HepG2 (cell line): Measurements from ENCODE around the gene CHKA. TPM values are rescaled to one million over a fixed set of nuclear protein-coding genes. Genes with fewer than 3 reads are reported as not detected.

Experiments
- CAMTA2 ChIP-seq: sonication (generic); formaldehyde crosslinking; IDR thresholded peaks from 2 replicates; pipeline ENCODE4 v1.4.0; 2020; ENCODE audit warnings: mild to moderate bottlenecking, missing genetic modification reagents, borderline replicate concordance
- CBFB ChIP-seq: sonication (generic); formaldehyde crosslinking; IDR thresholded peaks from 2 replicates; pipeline ENCODE4 v1.4.0; 2020; ENCODE audit warnings: missing genetic modification reagents
- CC2D1A ChIP-seq: sonication (generic); formaldehyde crosslinking; IDR thresholded peaks from 2 replicates; pipeline ENCODE4 v1.8.1; 2023; ENCODE audit warnings: mild to moderate bottlenecking, missing genetic modification reagents
- CHCHD3 ChIP-seq: sonication (generic); formaldehyde crosslinking; IDR thresholded peaks from 2 replicates; pipeline ENCODE4 v1.8.0; 2022; ENCODE audit warnings: mild to moderate bottlenecking, missing genetic modification reagents, moderate library complexity
- EEA1 ChIP-seq: sonication (generic); formaldehyde crosslinking; IDR thresholded peaks from 2 replicates; pipeline ENCODE4 v1.5.1; 2020; ENCODE audit warnings: mild to moderate bottlenecking, missing genetic modification reagents, borderline replicate concordance
- EED ChIP-seq: sonication (generic); formaldehyde crosslinking; IDR thresholded peaks from 2 replicates; pipeline ENCODE4 v1.5.0; 2020; ENCODE audit warnings: mild to moderate bottlenecking, missing genetic modification reagents
- ELK4 ChIP-seq: sonication (generic); formaldehyde crosslinking; IDR thresholded peaks from 2 replicates; pipeline ENCODE4 v1.9.0; 2021; ENCODE audit warnings: missing genetic modification reagents, borderline replicate concordance
- KLF11 ChIP-seq: IDR thresholded peaks from 2 replicates; pipeline ENCODE4 v1.6.1; 2016; ENCODE audit warnings: missing compliant biosample characterization
- LBX2 ChIP-seq: sonication (generic); formaldehyde crosslinking; IDR thresholded peaks from 2 replicates; pipeline ENCODE4 v1.5.0; 2020; ENCODE audit warnings: missing genetic modification reagents, mild to moderate bottlenecking, borderline replicate concordance
- MBD4 ChIP-seq: IDR thresholded peaks from 2 replicates; pipeline ENCODE4 v1.6.1; 2012; ENCODE audit warnings: low read length, inconsistent platforms, borderline replicate concordance
- MIER3 ChIP-seq: IDR thresholded peaks from 2 replicates; pipeline ENCODE4 v1.6.1; 2016; ENCODE audit warnings: missing compliant biosample characterization, borderline replicate concordance
- MXD1 ChIP-seq: sonication (generic); formaldehyde crosslinking; IDR thresholded peaks from 2 replicates; pipeline ENCODE4 v1.4.0; 2020; ENCODE audit warnings: mild to moderate bottlenecking, missing genetic modification reagents
- MXD4 ChIP-seq: IDR thresholded peaks from 2 replicates; pipeline ENCODE4 v1.6.1; 2016; ENCODE audit warnings: mild to moderate bottlenecking, missing biosample characterization, missing genetic modification reagents
- NCOA2 ChIP-seq: sonication (generic); formaldehyde crosslinking; IDR thresholded peaks from 2 replicates; pipeline ENCODE4 v1.8.0; 2022; ENCODE audit warnings: inconsistent platforms
- POLR2AphosphoS2 ChIP-seq: IDR thresholded peaks from 2 replicates; pipeline ENCODE4 v1.6.1; 2011; ENCODE audit warnings: low read depth, low read length, improper control_type of control experiment
- RAD51 ChIP-seq: fragments of 450-650 bp; IDR thresholded peaks from 2 replicates; pipeline ENCODE4 v1.6.1; 2016; ENCODE audit warnings: borderline replicate concordance
- REL ChIP-seq: sonication (generic); formaldehyde crosslinking; conservative IDR thresholded peaks from 2 replicates; pipeline ENCODE4 v1.8.0; 2022; ENCODE audit warnings: mild to moderate bottlenecking, missing genetic modification reagents, moderate library complexity
- SALL1 ChIP-seq: sonication (generic); formaldehyde crosslinking; IDR thresholded peaks from 2 replicates; pipeline ENCODE4 v1.8.0; 2022; ENCODE audit warnings: mild to moderate bottlenecking, missing genetic modification reagents
- TRAFD1 ChIP-seq: sonication (generic); formaldehyde crosslinking; IDR thresholded peaks from 2 replicates; pipeline ENCODE4 v1.5.1; 2020; ENCODE audit warnings: missing genetic modification reagents, mild to moderate bottlenecking, borderline replicate concordance
- WIZ ChIP-seq: sonication (generic); formaldehyde crosslinking; IDR thresholded peaks from 2 replicates; pipeline ENCODE4 v1.5.1; 2020; ENCODE audit warnings: mild to moderate bottlenecking, missing genetic modification reagents
- ZNF460 ChIP-seq: sonication (generic); formaldehyde crosslinking; IDR thresholded peaks from 2 replicates; pipeline ENCODE4 v1.5.1; 2020; ENCODE audit warnings: missing genetic modification reagents, mild to moderate bottlenecking, borderline replicate concordance
- ZNF550 ChIP-seq: sonication (generic); formaldehyde crosslinking; IDR thresholded peaks from 2 replicates; pipeline ENCODE4 v1.4.0; 2020; ENCODE audit warnings: mild to moderate bottlenecking, missing genetic modification reagents, borderline replicate concordance
- ZNF616 ChIP-seq: sonication (generic); formaldehyde crosslinking; IDR thresholded peaks from 2 replicates; pipeline ENCODE4 v1.5.0; 2020; ENCODE audit warnings: low read depth, mild to moderate bottlenecking, missing genetic modification reagents
- ZNF737 ChIP-seq: sonication (generic); formaldehyde crosslinking; IDR thresholded peaks from 2 replicates; pipeline ENCODE4 v1.5.0; 2020; ENCODE audit warnings: missing genetic modification reagents, mild to moderate bottlenecking, borderline replicate concordance
- ZNF790 ChIP-seq: sonication (generic); formaldehyde crosslinking; IDR thresholded peaks from 2 replicates; pipeline ENCODE4 v1.8.0; 2022; ENCODE audit warnings: missing genetic modification reagents, mild to moderate bottlenecking, borderline replicate concordance
- ZNF850 ChIP-seq: sonication (generic); formaldehyde crosslinking; conservative IDR thresholded peaks from 2 replicates; pipeline ENCODE4 v1.9.0; 2021; ENCODE audit warnings: mild to moderate bottlenecking, missing genetic modification reagents
- polyA plus RNA-seq, 8 experiments: library from polyadenylated mRNA; depleted of rRNA in 3 of 8; stranded (reverse) in 7 of 8; unstranded in 1 of 8; fragments of >200 nt; fragmentation: Illumina TruSeq in 4 of 8; extraction: Trizol in 4 of 8; gene quantifications; 2 replicates each; pipeline versions ENCODE4 v1.2.1 to v1.2.3, GENCODE V29; 2011 to 2016; ENCODE audit warnings: low read depth in 4 of 8, missing spikeins in 1 of 8, mixed read lengths in 1 of 8; ENCODE audit not compliant: insufficient read depth in 1 of 8
- total RNA-seq, 5 experiments: library from RNA; depleted of rRNA; stranded (reverse); fragments of >200 nt; fragmentation: Illumina TruSeq; extraction: Trizol; gene quantifications; 2 replicates each; pipeline ENCODE4 v1.2.3, GENCODE V29; 2016; ENCODE audit warnings: low read depth in 1 of 5

CHKA gene
- total and polyA plus RNA-seq, 2 of the 13 experiments (the other 11 are each of a cell fraction or from before 2014, with no cell fraction given) = 71.6 to 92.7 TPM

GRCh38 chr11:68145120-68145866 lies 24.1 kb upstream of the CHKA start (continued):
- TF ChIP-seq ZNF460 (CRISPR knock-in tag) (no peak), REL (no peak), ZNF616 (CRISPR knock-in tag) (0 out of 2 replicates have a peak, but pooled peaks have one; percentile 48), ZNF550 (CRISPR knock-in tag) (no peak), WIZ (CRISPR knock-in tag) (peak; percentile 76; the same call in 1 of the 2 replicates), EED (CRISPR knock-in tag) (peak; percentile 52; the same call in 1 of the 2 replicates), MXD1 (peak; percentile 76; the same call in 1 of the 2 replicates), CC2D1A (no peak), MXD4 (CRISPR knock-in tag) (peak; percentile 76; the same call in 1 of the 2 replicates), SALL1 (peak; percentile 96), ELK4 (CRISPR knock-in tag) (no peak), CHCHD3 (CRISPR knock-in tag) (no peak), TRAFD1 (peak; percentile 27; the same call in 1 of the 2 replicates), CBFB (0 out of 2 replicates have a peak, but pooled peaks have one; percentile 18), ZNF737 (CRISPR knock-in tag) (no peak), RAD51 (peak; percentile 78), EEA1 (CRISPR knock-in tag) (0 out of 2 replicates have a peak, but pooled peaks have one; percentile 51), LBX2 (CRISPR knock-in tag) (no peak), MIER3 (CRISPR knock-in tag) (peak; percentile 91; the same call in 1 of the 2 replicates), ZNF790 (CRISPR knock-in tag) (0 out of 2 replicates have a peak, but pooled peaks have one; percentile 48), ZNF850 (CRISPR knock-in tag) (no peak), MBD4 (no peak), CAMTA2 (CRISPR knock-in tag) (0 out of 2 replicates have a peak, but pooled peaks have one; percentile 20), POLR2AphosphoS2 (no peak), KLF11 (CRISPR knock-in tag) (no peak; the same call in 1 of the 2 replicates), NCOA2 (CRISPR knock-in tag) (peak; percentile 90)
